SH-SY5Y (cell line): ENCODE results near the gene ARHGAP31.

Experiments used
- GATA2 ChIP-seq: IDR thresholded peaks from 2 replicates; pipeline ENCODE4 v1.6.1; 2011; ENCODE audit warnings: mild to moderate bottlenecking, low read depth, low read length
- GATA3 ChIP-seq: IDR thresholded peaks from 2 replicates; pipeline ENCODE4 v1.6.1; 2011; ENCODE audit warnings: low read depth, mild to moderate bottlenecking, low read length, moderate library complexity

- TF ChIP-seq GATA3 (no peak), GATA2 (no peak)
Measured at GRCh38 chr3:119261055-119261454, 33.1 kb upstream of the ARHGAP31 start.
